ENCODE results near the gene LRRC72.

- TF ChIP-seq, protein P1, sequence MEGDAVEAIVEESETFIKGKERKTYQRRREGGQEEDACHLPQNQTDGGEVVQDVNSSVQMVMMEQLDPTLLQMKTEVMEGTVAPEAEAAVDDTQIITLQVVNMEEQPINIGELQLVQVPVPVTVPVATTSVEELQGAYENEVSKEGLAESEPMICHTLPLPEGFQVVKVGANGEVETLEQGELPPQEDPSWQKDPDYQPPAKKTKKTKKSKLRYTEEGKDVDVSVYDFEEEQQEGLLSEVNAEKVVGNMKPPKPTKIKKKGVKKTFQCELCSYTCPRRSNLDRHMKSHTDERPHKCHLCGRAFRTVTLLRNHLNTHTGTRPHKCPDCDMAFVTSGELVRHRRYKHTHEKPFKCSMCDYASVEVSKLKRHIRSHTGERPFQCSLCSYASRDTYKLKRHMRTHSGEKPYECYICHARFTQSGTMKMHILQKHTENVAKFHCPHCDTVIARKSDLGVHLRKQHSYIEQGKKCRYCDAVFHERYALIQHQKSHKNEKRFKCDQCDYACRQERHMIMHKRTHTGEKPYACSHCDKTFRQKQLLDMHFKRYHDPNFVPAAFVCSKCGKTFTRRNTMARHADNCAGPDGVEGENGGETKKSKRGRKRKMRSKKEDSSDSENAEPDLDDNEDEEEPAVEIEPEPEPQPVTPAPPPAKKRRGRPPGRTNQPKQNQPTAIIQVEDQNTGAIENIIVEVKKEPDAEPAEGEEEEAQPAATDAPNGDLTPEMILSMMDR (optimal IDR thresholded peaks at IDR 0.05 in 1 of 3, IDR thresholded peaks at IDR 0.05 in 1 of 3, conservative IDR thresholded peaks at IDR 0.05 in 1 of 3; ENCODE audit: extremely low read depth in 1 of 3, insufficient read depth in 2 of 3, low read length in 3 of 3) = no peak
- TF ChIP-seq EZH2 (IDR thresholded peaks at IDR 0.05; ENCODE audit: low read length) = no peak
Measured at GRCh38 chr7:16524332-16524731, 2.3 kb upstream of the LRRC72 start.

All from keratinocyte (primary cell).